Muscle of arm (tissue), 12 donors: Measurements from ENCODE around the gene ZNF280B. TPM values are rescaled to one million over a fixed set of nuclear protein-coding genes. Genes with fewer than 3 reads are reported as not detected.

ENCODE experiments used
- polyA plus RNA-seq, 12 donors: library from polyadenylated mRNA; unstranded; fragments of 120-200 nt; gene quantifications; one replicate each; pipeline ENCODE4 v1.2.1, GENCODE V29; 2013; ENCODE audit not compliant: insufficient read length in 12 of 12

ZNF280B gene
- polyA plus RNA-seq, 12 donors, result 3.2 to 8.6 (median 5.6) TPM; not detected in 1

Other genes with a start within 250 kb of the ZNF280B start
- under 1 TPM in 4 of 12 donors, not detected in 8; 0.09 to 0.25 (median 0.10) TPM for gene ZNF280A, start 11.5 kb upstream of the ZNF280B start, polyA plus RNA-seq
- gene PRAME, start 50.5 kb upstream of the ZNF280B start, polyA plus RNA-seq, result under 1 TPM in 2 of 12 donors, not detected in 10; 0.11 to 0.23 TPM
- not detected for gene GGTLC2, start 135.9 kb upstream of the ZNF280B start, polyA plus RNA-seq